Muscle of arm (tissue), 12 donors: ENCODE measurements around the gene FHOD3. TPM values are rescaled to one million over a fixed set of nuclear protein-coding genes. Genes with fewer than 3 reads are reported as not detected.

Experiments
- DNase-seq: peaks from one replicate; pipeline ENCODE4 v3.0.0-alpha.2; 2013
- polyA plus RNA-seq, 12 donors: library from polyadenylated mRNA; unstranded; fragments of 120-200 nt; gene quantifications; one replicate each; pipeline ENCODE4 v1.2.1, GENCODE V29; 2013; ENCODE audit not compliant: insufficient read length in 12 of 12

The FHOD3 gene
- polyA plus RNA-seq, 12 donors = 25.5 to 44.0 (median 34.7) TPM; not detected in 1

DNA sequence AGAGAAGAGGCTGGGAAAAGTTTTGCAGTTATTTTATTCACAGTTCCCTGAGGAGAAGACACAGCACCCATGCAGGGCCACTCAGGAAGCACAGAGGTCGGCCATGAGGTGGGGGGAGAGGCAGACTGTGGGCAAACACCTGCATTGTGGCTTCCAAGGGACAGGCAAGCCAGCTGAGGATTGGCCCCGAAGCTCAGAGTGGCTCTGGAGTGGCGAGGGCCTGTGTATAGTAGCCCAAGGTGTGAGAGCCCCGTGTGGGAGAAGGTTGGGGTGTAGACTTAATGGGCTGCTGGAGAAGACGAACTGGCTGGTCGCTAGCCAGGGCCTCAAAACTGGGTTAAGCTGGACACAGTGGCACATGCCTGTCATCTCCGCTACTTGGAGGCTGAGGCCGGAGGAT, 218.7 kb downstream of the FHOD3 start:
- no peak for DNase-seq

GRCh38 chr18:36516726-36517125, 219.2 kb downstream of the FHOD3 start:
- DNase-seq = no peak

GRCh38 chr18:36518839-36519238, 221.3 kb downstream of the FHOD3 start:
- no peak for DNase-seq

- no peak for DNase-seq
These were observed 221.8 kb downstream of the FHOD3 start for GRCh38 chr18:36519358-36519757.

DNA sequence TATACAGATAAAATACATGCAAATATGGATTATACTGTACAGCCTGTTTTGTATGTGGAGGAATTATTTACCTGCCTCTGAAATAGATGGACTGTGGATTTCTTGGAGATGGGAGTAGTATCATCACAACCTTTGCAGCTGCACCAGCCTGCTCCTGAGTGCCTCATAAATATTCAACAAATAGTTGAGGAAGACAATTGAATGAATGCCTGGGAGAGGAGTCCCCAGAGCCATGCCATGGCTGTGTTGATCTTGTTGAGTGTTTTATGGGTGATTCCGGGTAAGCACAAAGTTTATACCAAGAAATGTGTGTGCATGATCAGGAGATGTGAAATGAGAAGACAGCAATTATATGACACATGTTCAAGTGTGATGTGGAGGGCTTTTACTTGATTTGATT, 225.0 kb downstream of the FHOD3 start:
- no peak for DNase-seq

- no peak for DNase-seq
These were observed 228.4 kb downstream of the FHOD3 start for GRCh38 chr18:36525913-36526312.

DNA sequence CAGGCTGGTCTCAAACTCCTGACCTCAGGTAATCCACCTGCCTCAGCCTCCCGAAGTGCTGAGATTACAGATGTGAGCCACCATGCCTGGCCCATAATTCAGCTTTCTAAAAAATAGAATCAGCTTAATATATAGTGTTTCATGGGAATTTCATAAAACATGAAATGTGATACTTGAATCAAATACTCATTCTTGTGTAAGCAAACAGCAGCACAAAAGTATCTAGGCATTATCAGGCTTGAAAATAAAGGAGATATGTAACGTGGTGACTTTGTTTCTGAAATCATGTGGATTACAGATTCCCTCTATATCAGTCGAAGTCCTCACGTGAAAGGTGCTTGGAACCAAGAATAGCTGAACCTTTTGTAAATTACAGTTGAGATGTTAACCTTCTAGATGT, 229.1 kb downstream of the FHOD3 start:
- DNase-seq = no peak

DNA sequence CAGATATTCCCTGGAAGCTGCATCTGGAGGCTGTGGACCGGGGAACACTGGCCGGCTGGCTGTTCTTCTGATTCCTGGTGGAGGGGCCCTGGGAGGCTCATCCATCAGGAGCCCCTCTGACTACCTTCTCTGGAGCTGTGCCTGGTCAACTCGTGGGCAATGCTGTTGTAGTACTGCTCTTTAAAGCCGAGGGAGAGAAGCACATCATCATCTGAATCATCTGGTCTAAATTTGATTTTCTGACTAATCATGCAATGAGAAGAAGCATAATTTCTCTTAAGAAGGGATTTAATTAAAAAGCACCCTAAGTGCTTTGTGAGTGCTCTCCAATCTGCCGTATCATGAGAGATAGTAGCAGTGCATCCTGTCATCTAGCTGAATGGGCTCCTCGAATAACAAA, 229.5 kb downstream of the FHOD3 start:
- DNase-seq = no peak

DNA sequence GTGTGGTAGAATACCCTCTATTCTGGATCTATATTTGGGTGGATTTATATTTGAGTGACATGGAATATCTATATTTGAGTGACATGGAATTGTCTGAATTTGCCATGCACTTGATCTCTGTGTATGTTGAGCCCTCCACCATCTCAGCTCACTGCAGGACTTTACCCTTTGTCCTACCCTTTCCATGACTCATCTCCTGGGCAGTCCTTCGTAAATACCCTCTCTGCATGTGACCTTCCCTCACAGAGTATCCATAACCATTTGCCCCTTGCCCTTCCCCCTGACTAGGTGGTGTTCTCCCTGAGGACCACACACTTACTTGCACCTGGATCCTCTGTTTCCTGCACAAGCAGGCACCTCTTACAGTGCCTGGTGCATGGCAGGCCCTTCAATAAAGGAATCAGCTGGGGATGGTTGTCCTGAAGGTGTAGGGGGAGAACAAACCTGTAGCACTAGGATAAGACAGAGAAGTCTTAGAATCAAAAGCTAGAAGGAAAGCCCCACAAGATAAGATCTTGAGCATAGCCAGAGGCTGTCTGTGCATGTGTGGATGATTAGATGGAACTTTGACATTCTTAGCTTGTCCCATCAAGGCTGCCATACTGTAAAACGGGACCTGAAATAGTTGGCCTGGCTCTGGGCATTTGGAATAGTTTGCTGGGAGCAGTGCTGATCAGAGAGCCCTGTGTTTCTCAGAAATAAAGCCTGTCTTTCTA, 230.4 kb downstream of the FHOD3 start:
- DNase-seq = no peak

- no peak for DNase-seq
These were observed 232.2 kb downstream of the FHOD3 start for GRCh38 chr18:36529747-36530146.

- no peak for DNase-seq
These were observed 233.3 kb downstream of the FHOD3 start for GRCh38 chr18:36530676-36531405.

- no peak for DNase-seq
These were observed 234.1 kb downstream of the FHOD3 start for GRCh38 chr18:36531636-36532035.

GRCh38 chr18:36532394-36532793, 234.9 kb downstream of the FHOD3 start:
- DNase-seq = no peak

GRCh38 chr18:36532815-36533214, 235.3 kb downstream of the FHOD3 start:
- no peak for DNase-seq

GRCh38 chr18:36533446-36534153, 236.1 kb downstream of the FHOD3 start:
- DNase-seq = no peak

- no peak for DNase-seq
These were observed 236.7 kb downstream of the FHOD3 start for GRCh38 chr18:36534154-36534688.

DNA sequence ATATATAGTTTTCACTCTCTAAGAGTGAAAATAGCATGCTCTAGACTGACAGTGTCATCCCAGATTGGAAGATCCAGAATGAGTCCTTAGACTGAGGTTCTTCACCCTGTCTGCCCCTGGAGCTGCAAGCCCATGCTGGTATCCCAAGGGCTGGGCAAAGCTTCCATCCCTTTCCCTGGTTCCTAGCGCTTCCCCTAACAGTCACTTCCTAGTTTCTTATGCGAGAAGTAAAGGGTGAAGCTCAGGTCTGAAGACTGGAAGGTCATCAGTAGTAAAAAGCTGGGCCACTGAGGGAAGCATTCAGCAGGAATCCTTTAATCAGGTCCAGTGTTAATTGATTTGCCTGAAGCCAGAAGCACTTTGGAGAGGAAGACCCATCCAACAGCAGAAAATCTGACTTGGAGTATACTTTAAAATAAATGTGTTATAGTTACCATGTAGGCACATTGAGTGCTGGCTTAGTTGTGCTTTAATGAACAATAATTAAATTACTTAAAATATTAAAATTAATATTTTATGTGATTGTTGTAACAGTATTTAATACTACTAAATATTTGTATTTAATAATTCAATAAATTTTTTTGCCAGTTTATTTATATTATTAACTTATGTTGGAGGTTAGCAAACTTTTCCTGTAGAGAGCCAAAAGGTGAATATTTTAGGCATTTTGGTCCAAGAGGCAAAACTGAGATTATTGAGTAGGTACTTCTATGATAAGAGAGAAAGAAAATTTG, 237.9 kb downstream of the FHOD3 start:
- no peak for DNase-seq

GRCh38 chr18:36536426-36536825, 238.9 kb downstream of the FHOD3 start:
- DNase-seq = no peak

DNA sequence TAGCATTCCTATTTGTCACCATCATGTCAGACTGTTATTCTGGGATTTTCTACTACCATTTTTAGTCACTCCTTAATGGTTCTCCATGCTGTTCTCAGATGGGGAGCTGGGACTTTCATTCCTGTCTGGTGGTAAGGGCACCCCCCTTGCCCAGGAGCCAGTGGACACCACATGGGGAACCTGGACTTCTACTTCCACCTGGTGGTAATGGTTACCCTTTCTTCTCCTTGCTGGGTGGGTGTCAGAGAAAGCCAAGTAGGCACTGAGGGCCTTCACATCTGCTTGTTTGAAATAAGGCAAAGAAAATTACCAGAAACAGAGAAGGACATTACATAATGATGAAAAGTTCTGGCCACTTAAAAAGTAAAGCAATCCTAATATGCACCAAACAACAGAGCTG, 239.8 kb downstream of the FHOD3 start:
- no peak for DNase-seq

DNA sequence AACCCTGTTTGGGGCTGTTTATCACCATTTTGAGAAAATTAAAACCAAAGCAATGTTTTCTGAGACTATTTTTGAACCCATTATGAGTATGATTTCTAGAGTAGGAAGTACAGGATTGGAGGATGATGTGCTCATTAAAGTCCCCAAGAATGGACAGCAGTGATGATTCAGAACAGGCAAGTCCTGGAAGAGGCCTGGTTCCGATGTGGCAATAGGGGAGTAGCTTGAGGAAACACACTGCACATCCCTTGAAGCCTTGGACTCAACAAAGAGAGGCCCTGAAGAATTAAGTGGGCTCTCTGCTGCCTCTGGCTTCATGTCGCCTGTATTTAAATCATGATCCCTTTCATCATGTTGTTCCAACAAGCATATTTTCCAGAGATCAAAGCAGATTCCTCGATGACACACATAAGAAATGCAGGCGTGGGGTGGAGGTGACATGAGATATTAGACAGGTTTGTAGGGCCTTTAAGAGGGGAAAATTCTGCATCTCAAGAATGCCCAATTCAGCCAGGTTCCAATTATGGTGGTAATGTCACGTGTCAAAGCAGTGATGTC, 242.2 kb downstream of the FHOD3 start:
- DNase-seq = no peak

GRCh38 chr18:36543030-36543429, 245.5 kb downstream of the FHOD3 start:
- no peak for DNase-seq
